ENCODE results near the gene DAPK1. TPM values are rescaled to one million over a fixed set of nuclear protein-coding genes. Genes with fewer than 3 reads are reported as not detected.

The DAPK1 gene
- total RNA-seq, 4 donors from 2014 or later = 14.5 to 28.3 (median 20.7) TPM

- intact Hi-C loops (cut with DNase I; ENCODE audit: low total_unique reads) = no loop called here
- H3K27me3 ChIP-seq = no peaks in the 10 kb centered on the region
- H3K27ac ChIP-seq = peak overlapping the region in 1 of 4 donors; percentile 1
- H3K36me3 ChIP-seq = peaks cover 0 to 5% (median 0%) of the 10 kb centered on the region in 4 donors
- peaks cover 0 to 5% (median 0%) of the 10 kb centered on the region in 4 donors for H3K4me1 ChIP-seq
- 63 to 83% methylated on average over 2 to 6 of the region's 6 CpGs for WGBS, 2 donors (ENCODE audit: low coverage in 1 of 2)
- TF ChIP-seq CTCF (IDR thresholded peaks at IDR 0.05) = no peak
- no peak for TF ChIP-seq POLR2AphosphoS5 (IDR thresholded peaks at IDR 0.05)
- no peak for TF ChIP-seq EP300 (IDR thresholded peaks at IDR 0.05; ENCODE audit: low read depth)
- TF ChIP-seq POLR2A (IDR thresholded peaks at IDR 0.05) = no peak
- DNase-seq = no peak
- no peaks in the 10 kb centered on the region for H3K9me3 ChIP-seq
- H3K4me3 ChIP-seq = no peak overlapping the region
- in situ Hi-C loops (cut with MboI; ENCODE audit: low pct_ligation_motif_present in 1 of 4, low pct_unique_long_range_greater_than_20kb in 1 of 4, low sequenced_read_pairs in 3 of 4) = no loop called here
Observed at GRCh38 chr9:87642330-87643106, 144.9 kb downstream of the DAPK1 start.

- no peak for DNase-seq
- peak overlapping the region in 1 of 4 donors; percentile 36 for H3K27ac ChIP-seq
- 71 to 74% methylated on average over 9 of the region's 9 CpGs for WGBS, 2 donors (ENCODE audit: low coverage in 1 of 2)
- no peak overlapping the region for H3K4me3 ChIP-seq
- peaks cover 0 to 5% (median 0%) of the 10 kb centered on the region in 4 donors for H3K36me3 ChIP-seq
- peaks cover 0 to 5% (median 0%) of the 10 kb centered on the region in 4 donors for H3K4me1 ChIP-seq
- H3K9me3 ChIP-seq = no peaks in the 10 kb centered on the region
- in situ Hi-C loops (cut with MboI; ENCODE audit: low pct_ligation_motif_present in 1 of 4, low pct_unique_long_range_greater_than_20kb in 1 of 4, low sequenced_read_pairs in 3 of 4) = no loop called here
- H3K27me3 ChIP-seq = no peaks in the 10 kb centered on the region
- TF ChIP-seq CTCF (IDR thresholded peaks at IDR 0.05) = no peak
- no peak for TF ChIP-seq POLR2AphosphoS5 (IDR thresholded peaks at IDR 0.05)
- TF ChIP-seq POLR2A (IDR thresholded peaks at IDR 0.05) = no peak
- no peak for TF ChIP-seq EP300 (IDR thresholded peaks at IDR 0.05; ENCODE audit: low read depth)
- intact Hi-C loops (cut with DNase I; ENCODE audit: low total_unique reads) = no loop called here
Observed at GRCh38 chr9:87643107-87643650, 145.5 kb downstream of the DAPK1 start.

GRCh38 chr9:87643778-87644570 is 146.3 kb downstream of the DAPK1 start:
- H3K27ac ChIP-seq = peak overlapping the region in 1 of 4 donors; percentile 36
- DNase-seq = no peak
- no peaks in the 10 kb centered on the region for H3K9me3 ChIP-seq
- in situ Hi-C loops (cut with MboI; ENCODE audit: low pct_ligation_motif_present in 1 of 4, low pct_unique_long_range_greater_than_20kb in 1 of 4, low sequenced_read_pairs in 3 of 4) (no loop called here), intact Hi-C loops (cut with DNase I; ENCODE audit: low total_unique reads) (no loop called here)
- TF ChIP-seq POLR2A (IDR thresholded peaks at IDR 0.05) (no peak), EP300 (IDR thresholded peaks at IDR 0.05; ENCODE audit: low read depth) (no peak), CTCF (IDR thresholded peaks at IDR 0.05) (no peak), POLR2AphosphoS5 (IDR thresholded peaks at IDR 0.05) (no peak)
- H3K36me3 ChIP-seq = peaks cover 0 to 5% (median 0%) of the 10 kb centered on the region in 4 donors
- 83 to 85% methylated on average over 6 to 9 of the region's 9 CpGs for WGBS, 2 donors (ENCODE audit: low coverage in 1 of 2)
- H3K4me3 ChIP-seq = no peak overlapping the region
- H3K27me3 ChIP-seq = no peaks in the 10 kb centered on the region
- H3K4me1 ChIP-seq = peaks cover 0 to 5% (median 0%) of the 10 kb centered on the region in 4 donors

- 82 to 90% methylated on average over 1 of the region's 1 CpG for WGBS, 2 donors (ENCODE audit: low coverage in 1 of 2)
- Histone ChIP-seq H3K9me3 (no peaks in the 10 kb centered on the region), H3K27ac (no peak overlapping the region), H3K27me3 (no peaks in the 10 kb centered on the region), H3K4me1 (peaks cover 0 to 5% (median 0%) of the 10 kb centered on the region in 4 donors), H3K36me3 (peaks cover 0 to 5% (median 0%) of the 10 kb centered on the region in 4 donors), H3K4me3 (no peak overlapping the region)
- intact Hi-C loops (cut with DNase I; ENCODE audit: low total_unique reads) (no loop called here), in situ Hi-C loops (cut with MboI; ENCODE audit: low pct_ligation_motif_present in 1 of 4, low pct_unique_long_range_greater_than_20kb in 1 of 4, low sequenced_read_pairs in 3 of 4) (no loop called here)
- DNase-seq = no peak
- no peak for TF ChIP-seq POLR2AphosphoS5 (IDR thresholded peaks at IDR 0.05)
- no peak for TF ChIP-seq CTCF (IDR thresholded peaks at IDR 0.05)
- no peak for TF ChIP-seq EP300 (IDR thresholded peaks at IDR 0.05; ENCODE audit: low read depth)
- no peak for TF ChIP-seq POLR2A (IDR thresholded peaks at IDR 0.05)
Observed at GRCh38 chr9:87644659-87645058, 147.0 kb downstream of the DAPK1 start.

All from transverse colon (tissue), 4 donors.